Activated T-cell treated with anti-CD3 and anti-CD28 coated beads, Interleukin-2, amount 50 U/mL, for 24 hours (primary cell): ENCODE data around the gene KLHL11.
"Not testable (repeated sequence)": the region's sequence is repeated elsewhere in the genome, so short reads cannot be mapped to it uniquely, and the experiment has no call there.

ENCODE experiments used
- DNase-seq: peaks from one replicate; pipeline ENCODE4 v3.0.0-alpha.2; 2020
- H3K27ac Mint-ChIP-seq: 2 replicates; pipeline ENCODE4 v1.8.0; 2020; ENCODE audit warnings: mild to moderate bottlenecking, mixed read lengths
- H3K27me3 Mint-ChIP-seq: 2 replicates; pipeline ENCODE4 v1.8.0; 2020; ENCODE audit warnings: mixed read lengths
- H3K36me3 Mint-ChIP-seq: 2 replicates; pipeline ENCODE4 v1.8.0; 2020; ENCODE audit warnings: low read depth, mixed read lengths
- H3K4me1 Mint-ChIP-seq: 2 replicates; pipeline ENCODE4 v1.8.0; 2020; ENCODE audit warnings: low read depth, mixed read lengths
- H3K4me3 Mint-ChIP-seq: 2 replicates; pipeline ENCODE4 v1.8.0; 2020; ENCODE audit warnings: mild to moderate bottlenecking, moderate library complexity, mixed read lengths
- H3K9me3 Mint-ChIP-seq: 2 replicates; pipeline ENCODE4 v1.8.0; 2020; ENCODE audit warnings: mixed read lengths

KLHL11 gene

GRCh38 chr17:41869426-41869825 is 4.2 kb upstream of the KLHL11 start:
- H3K4me3 Mint-ChIP-seq = peak overlapping the region; percentile 63

GRCh38 chr17:41868568-41868967 is 3.3 kb upstream of the KLHL11 start:
- Mint-ChIP-seq H3K9me3 (no peaks in the 10 kb centered on the region), H3K27me3 (no peaks in the 10 kb centered on the region), H3K36me3 (peaks cover 74% of the 10 kb centered on the region), H3K27ac (peak overlapping the region; percentile 97), H3K4me3 (peak overlapping the region; percentile 63), H3K4me1 (peaks cover 50% of the 10 kb centered on the region)
- DNase-seq = no peak

More at GRCh38 chr17:41869426-41869825, 4.2 kb upstream of the KLHL11 start:
- Mint-ChIP-seq H3K36me3 (peaks cover 82% of the 10 kb centered on the region), H3K9me3 (no peaks in the 10 kb centered on the region), H3K27ac (peak overlapping the region; percentile 97), H3K4me1 (peaks cover 50% of the 10 kb centered on the region), H3K27me3 (no peaks in the 10 kb centered on the region)
- DNase-seq = no peak

- Mint-ChIP-seq H3K4me1 (peaks cover 57% of the 10 kb centered on the region), H3K9me3 (no peaks in the 10 kb centered on the region), H3K4me3 (no peak overlapping the region), H3K36me3 (peaks cover 48% of the 10 kb centered on the region), H3K27ac (no peak overlapping the region), H3K27me3 (no peaks in the 10 kb centered on the region)
- no peak for DNase-seq
Observed at GRCh38 chr17:41865596-41865893, 322 bp upstream of the KLHL11 start.

- Mint-ChIP-seq H3K27me3 (no peaks in the 10 kb centered on the region), H3K9me3 (no peaks in the 10 kb centered on the region), H3K4me1 (peaks cover 56% of the 10 kb centered on the region), H3K27ac (no peak overlapping the region), H3K36me3 (peaks cover 45% of the 10 kb centered on the region), H3K4me3 (no peak overlapping the region)
- no peak for DNase-seq
Observed at GRCh38 chr17:41864498-41864835, 756 bp downstream of the KLHL11 start.

- H3K9me3 Mint-ChIP-seq = no peaks in the 10 kb centered on the region
- H3K27me3 Mint-ChIP-seq = no peaks in the 10 kb centered on the region
- peaks cover 46% of the 10 kb centered on the region for H3K4me1 Mint-ChIP-seq
- no peak overlapping the region for H3K4me3 Mint-ChIP-seq
- peaks cover 36% of the 10 kb centered on the region for H3K36me3 Mint-ChIP-seq
- no peak overlapping the region for H3K27ac Mint-ChIP-seq
- DNase-seq = peak; percentile 62
Observed at GRCh38 chr17:41863074-41863848, 2.0 kb downstream of the KLHL11 start.

GRCh38 chr17:41860254-41860931 is 4.8 kb downstream of the KLHL11 start:
- Mint-ChIP-seq H3K4me3 (no peak overlapping the region), H3K9me3 (no peaks in the 10 kb centered on the region), H3K4me1 (peaks cover 30% of the 10 kb centered on the region), H3K27ac (peak overlapping the region; percentile 39), H3K36me3 (peaks cover 28% of the 10 kb centered on the region), H3K27me3 (no peaks in the 10 kb centered on the region)
- no peak for DNase-seq

GRCh38 chr17:41851382-41851781 is 13.8 kb downstream of the KLHL11 start:
- not testable (repeated sequence) for H3K27me3 Mint-ChIP-seq, DNase-seq, H3K4me3 Mint-ChIP-seq, H3K9me3 Mint-ChIP-seq, H3K27ac Mint-ChIP-seq
- Mint-ChIP-seq H3K36me3 (peaks cover 87% of the 10 kb centered on the region), H3K4me1 (peaks cover 43% of the 10 kb centered on the region)

- H3K9me3 Mint-ChIP-seq = no peaks in the 10 kb centered on the region
- DNase-seq = no peak
- H3K36me3 Mint-ChIP-seq = peaks cover 73% of the 10 kb centered on the region
- H3K4me3 Mint-ChIP-seq = no peak overlapping the region
- no peak overlapping the region for H3K27ac Mint-ChIP-seq
- no peaks in the 10 kb centered on the region for H3K27me3 Mint-ChIP-seq
- peaks cover 37% of the 10 kb centered on the region for H3K4me1 Mint-ChIP-seq
Observed at GRCh38 chr17:41849251-41849990, 15.8 kb downstream of the KLHL11 start.

GRCh38 chr17:41848788-41849187 is 16.4 kb downstream of the KLHL11 start:
- Mint-ChIP-seq H3K27ac (no peak overlapping the region), H3K27me3 (no peaks in the 10 kb centered on the region), H3K36me3 (peaks cover 66% of the 10 kb centered on the region), H3K9me3 (no peaks in the 10 kb centered on the region), H3K4me1 (peaks cover 32% of the 10 kb centered on the region), H3K4me3 (no peak overlapping the region)
- no peak for DNase-seq

GRCh38 chr17:41844971-41845370 is 20.3 kb downstream of the KLHL11 start:
- no peak for DNase-seq
- H3K27me3 Mint-ChIP-seq = no peaks in the 10 kb centered on the region
- peaks cover 7% of the 10 kb centered on the region for H3K4me1 Mint-ChIP-seq
- no peak overlapping the region for H3K4me3 Mint-ChIP-seq
- peaks cover 29% of the 10 kb centered on the region for H3K36me3 Mint-ChIP-seq
- H3K9me3 Mint-ChIP-seq = no peaks in the 10 kb centered on the region
- H3K27ac Mint-ChIP-seq = no peak overlapping the region

GRCh38 chr17:41840781-41841180 is 24.4 kb downstream of the KLHL11 start:
- not testable (repeated sequence) for H3K4me1 Mint-ChIP-seq, H3K36me3 Mint-ChIP-seq, H3K9me3 Mint-ChIP-seq, H3K27ac Mint-ChIP-seq, H3K27me3 Mint-ChIP-seq, H3K4me3 Mint-ChIP-seq, DNase-seq

GRCh38 chr17:41839448-41839847 is 25.8 kb downstream of the KLHL11 start:
- not testable (repeated sequence) for H3K27me3 Mint-ChIP-seq, H3K27ac Mint-ChIP-seq, H3K36me3 Mint-ChIP-seq, H3K9me3 Mint-ChIP-seq, DNase-seq, H3K4me3 Mint-ChIP-seq
- peaks cover 18% of the 10 kb centered on the region for H3K4me1 Mint-ChIP-seq

- peak within 1 kb of the TSS; percentile 85 for H3K4me3 Mint-ChIP-seq
- H3K36me3 Mint-ChIP-seq = peaks cover 20% of the 10 kb centered on the region
- H3K9me3 Mint-ChIP-seq = no peaks in the 10 kb centered on the region
- no peak for DNase-seq
- peaks cover 22% of the 10 kb centered on the region for H3K4me1 Mint-ChIP-seq
- H3K27ac Mint-ChIP-seq = peak within 1 kb of the TSS; percentile 81
- no peaks in the 10 kb centered on the region for H3K27me3 Mint-ChIP-seq
Observed at GRCh38 chr17:41837761-41838538, 27.3 kb downstream of the KLHL11 start, which contains the start of gene KLHL10. KLHL10 (plus strand) TSS chr17:41837825; CDS start chr17:41837933, 108 bp downstream.

GRCh38 chr17:41836550-41837196 is 28.6 kb downstream of the KLHL11 start:
- Mint-ChIP-seq H3K27me3 (no peaks in the 10 kb centered on the region), H3K4me1 (peaks cover 22% of the 10 kb centered on the region), H3K9me3 (no peaks in the 10 kb centered on the region), H3K27ac (peak overlapping the region; percentile 81), H3K4me3 (peak overlapping the region; percentile 85), H3K36me3 (peaks cover 33% of the 10 kb centered on the region)
- no peak for DNase-seq
